SK-N-SH (cell line): Measurements from ENCODE around the gene RIN2.

Source experiments
- EP300 ChIP-seq, 2 experiments: IDR thresholded peaks; 2 replicates each; pipeline versions ENCODE4 v1.4.0 to v1.6.1; 2012; ENCODE audit warnings: borderline replicate concordance in 1 of 2, low read depth in 1 of 2, low read length in 1 of 2
- MAX ChIP-seq: IDR thresholded peaks from 2 replicates; pipeline ENCODE4 v1.4.0; 2012; ENCODE audit warnings: low read depth
- NRF1 ChIP-seq: IDR thresholded peaks from 2 replicates; pipeline ENCODE4 v1.6.1; 2012; ENCODE audit warnings: low read depth, mild to moderate bottlenecking, low read length
- POLR2AphosphoS5 ChIP-seq: IDR thresholded peaks from 2 replicates; pipeline ENCODE4 v1.6.1; 2012; ENCODE audit warnings: low read depth, low read length
- REST ChIP-seq: IDR thresholded peaks from 2 replicates; pipeline ENCODE4 v1.6.1; 2012; ENCODE audit warnings: mild to moderate bottlenecking, low read depth, low read length, moderate library complexity
- TF ChIP-seq, protein P1 (sequence below): fragments of 200-600 bp; sonication (generic); IDR thresholded peaks from 2 replicates; pipeline ENCODE4 v1.6.1; 2017; ENCODE audit warnings: antibody characterized with exemption, mild to moderate bottlenecking, moderate library complexity

DNA sequence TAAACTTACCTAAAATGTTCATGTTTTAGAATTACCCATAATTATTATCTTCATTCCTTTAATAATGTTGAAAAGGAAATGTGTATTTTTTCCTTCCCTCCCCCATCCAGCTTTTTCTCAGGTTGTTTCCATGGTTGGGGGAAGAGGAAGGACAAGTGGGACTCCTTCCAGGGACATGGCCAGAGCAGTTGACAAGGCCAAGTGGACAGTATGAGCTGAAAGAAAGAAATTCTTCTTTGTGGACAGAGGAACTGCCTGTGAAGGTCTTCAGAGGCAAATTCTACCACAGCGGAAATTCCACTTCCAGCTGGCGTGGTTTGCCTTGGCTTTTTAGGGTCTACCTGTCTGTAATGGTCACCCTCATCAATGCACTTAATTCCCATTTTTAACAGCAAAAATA lies 33.8 kb downstream of the RIN2 start:
- TF ChIP-seq REST (no peak), MAX (no peak), NRF1 (no peak), POLR2AphosphoS5 (no peak), EP300 (IDR thresholded peaks at IDR 0.05; ENCODE audit: borderline replicate concordance in 1 of 2, low read depth in 1 of 2, low read length in 1 of 2) (no peak)
- TF ChIP-seq, protein P1, sequence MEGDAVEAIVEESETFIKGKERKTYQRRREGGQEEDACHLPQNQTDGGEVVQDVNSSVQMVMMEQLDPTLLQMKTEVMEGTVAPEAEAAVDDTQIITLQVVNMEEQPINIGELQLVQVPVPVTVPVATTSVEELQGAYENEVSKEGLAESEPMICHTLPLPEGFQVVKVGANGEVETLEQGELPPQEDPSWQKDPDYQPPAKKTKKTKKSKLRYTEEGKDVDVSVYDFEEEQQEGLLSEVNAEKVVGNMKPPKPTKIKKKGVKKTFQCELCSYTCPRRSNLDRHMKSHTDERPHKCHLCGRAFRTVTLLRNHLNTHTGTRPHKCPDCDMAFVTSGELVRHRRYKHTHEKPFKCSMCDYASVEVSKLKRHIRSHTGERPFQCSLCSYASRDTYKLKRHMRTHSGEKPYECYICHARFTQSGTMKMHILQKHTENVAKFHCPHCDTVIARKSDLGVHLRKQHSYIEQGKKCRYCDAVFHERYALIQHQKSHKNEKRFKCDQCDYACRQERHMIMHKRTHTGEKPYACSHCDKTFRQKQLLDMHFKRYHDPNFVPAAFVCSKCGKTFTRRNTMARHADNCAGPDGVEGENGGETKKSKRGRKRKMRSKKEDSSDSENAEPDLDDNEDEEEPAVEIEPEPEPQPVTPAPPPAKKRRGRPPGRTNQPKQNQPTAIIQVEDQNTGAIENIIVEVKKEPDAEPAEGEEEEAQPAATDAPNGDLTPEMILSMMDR: no peak
